PC-9 (cell line): ENCODE measurements around the gene SCART1. TPM values are rescaled to one million over a fixed set of nuclear protein-coding genes. Genes with fewer than 3 reads are reported as not detected.

Source experiments
- BruUV-seq: library from RNA; stranded (reverse); fragments of 400-500 nt; replicated peaks from 2 replicates; lab custom pipeline; 2021; lab: Mats Ljungman, UMichigan
- CTCF ChIA-PET: fragments of 300-600 bp; sonication (Branson Sonifier 250); formaldehyde crosslinking; loops from one replicate; lab custom pipeline; 2022; ENCODE audit warnings: antibody characterized with exemption; lab: Charles Lee
- POLR2A ChIA-PET: fragments of 300-600 bp; sonication (Branson Sonifier 250); formaldehyde crosslinking; loops from one replicate; lab custom pipeline; 2022; ENCODE audit warnings: antibody characterized with exemption; ENCODE audit not compliant: unreplicated experiment; lab: Charles Lee
- DNase-seq, 2 experiments: peaks; one replicate each; pipeline versions ENCODE4 v3.0.0 to v3.0.0-alpha.2; 2015 to 2022; ENCODE audit warnings: mixed read lengths in 1 of 2
- H2AFZ ChIP-seq: fragments of 200-600 bp; sonication (generic); 2 replicates; pipeline ENCODE4 v1.8.1; 2017; ENCODE audit warnings: antibody characterized with exemption
- H3F3A ChIP-seq: fragments of 200-600 bp; sonication (generic); 2 replicates; pipeline ENCODE4 v1.8.1; 2017; ENCODE audit warnings: antibody characterized with exemption, mild to moderate bottlenecking, low read depth; ENCODE audit not compliant: insufficient read depth
- H3K27ac ChIP-seq: fragments of 200-600 bp; sonication (generic); 2 replicates; pipeline ENCODE4 v1.6.1; 2016; ENCODE audit warnings: mixed run types
- H3K27me3 ChIP-seq: fragments of 200-600 bp; sonication (generic); 2 replicates; pipeline ENCODE4 v1.6.1; 2016; ENCODE audit warnings: low read depth, mixed run types; ENCODE audit not compliant: insufficient read depth
- H3K36me3 ChIP-seq: fragments of 200-600 bp; sonication (generic); 2 replicates; pipeline ENCODE4 v1.6.1; 2016; ENCODE audit warnings: low read depth, mixed run types
- H3K4me1 ChIP-seq: fragments of 200-600 bp; sonication (generic); replicated peaks from 2 replicates; pipeline ENCODE4 v1.6.1; 2016; ENCODE audit warnings: mixed run types; ENCODE audit not compliant: insufficient read depth
- H3K4me2 ChIP-seq: fragments of 200-600 bp; sonication (generic); 2 replicates; pipeline ENCODE4 v1.6.1; 2017; ENCODE audit warnings: mixed run types
- H3K4me3 ChIP-seq: fragments of 200-600 bp; sonication (generic); 2 replicates; pipeline ENCODE4 v1.6.1; 2016; ENCODE audit warnings: mixed run types
- H3K79me2 ChIP-seq: fragments of 200-600 bp; sonication (generic); 2 replicates; pipeline ENCODE4 v1.6.1; 2017; ENCODE audit warnings: low read depth, mixed run types
- H3K9me2 ChIP-seq: fragments of 200-600 bp; sonication (generic); 2 replicates; pipeline ENCODE4 v1.8.1; 2017; ENCODE audit warnings: mild to moderate bottlenecking; ENCODE audit not compliant: insufficient read depth
- H3K9me3 ChIP-seq: fragments of 200-600 bp; sonication (generic); 2 replicates; pipeline ENCODE4 v1.8.1; 2016; ENCODE audit warnings: low read depth; ENCODE audit not compliant: insufficient read depth
- H4K20me1 ChIP-seq: fragments of 200-600 bp; sonication (generic); 2 replicates; pipeline ENCODE4 v1.8.1; 2017; ENCODE audit not compliant: insufficient read depth
- CTCF ChIP-seq: fragments of 200-600 bp; sonication (generic); conservative IDR thresholded peaks from 2 replicates; pipeline ENCODE4 v1.6.1; 2017; ENCODE audit warnings: mixed run types, antibody characterized with exemption, mild to moderate bottlenecking, moderate library complexity
- EZH2 ChIP-seq: fragments of 200-600 bp; sonication (generic); IDR thresholded peaks from 2 replicates; pipeline ENCODE4 v1.8.0; 2017; ENCODE audit warnings: antibody characterized with exemption, low read depth
- intact Hi-C: fragments of 100-400 bp; cut with micrococcal nuclease; formaldehyde crosslinking; loops from one replicate; pipeline ENCODE4 v1.10.0; 2022; ENCODE audit not compliant: unreplicated experiment
- total RNA-seq: library from RNA; stranded (reverse); gene quantifications from 2 replicates; pipeline ENCODE4 v1.2.3, GENCODE V29; 2021

SCART1 gene
- total RNA-seq, 1 experiment from 2014 or later = 1.0 TPM

GRCh38 chr10:133444342-133445267, 9.1 kb upstream of the SCART1 start:
- Histone ChIP-seq H2AFZ (no peak overlapping the region), H3K4me3 (no peak overlapping the region), H3K36me3 (no peaks in the 10 kb centered on the region), H3K79me2 (no peaks in the 10 kb centered on the region), H3K4me2 (no peak overlapping the region), H3K27ac (no peak overlapping the region), H3K9me3 (no peaks in the 10 kb centered on the region), H3K9me2 (no peaks in the 10 kb centered on the region), H3K4me1 (no peaks in the 10 kb centered on the region), H3K27me3 (no peaks in the 10 kb centered on the region), H4K20me1 (no peaks in the 10 kb centered on the region), H3F3A (no peaks in the 10 kb centered on the region)
- intact Hi-C loops = no loop called here
- no TSS peak for BruUV-seq
- ChIA-PET POLR2A (no interaction called here), CTCF (no interaction called here)
- no peak for TF ChIP-seq CTCF
- no peak for TF ChIP-seq EZH2
- DNase-seq = no peak

- no peak for DNase-seq
- BruUV-seq = no TSS peak
- Histone ChIP-seq H3K4me2 (no peak overlapping the region), H4K20me1 (no peaks in the 10 kb centered on the region), H3K9me2 (no peaks in the 10 kb centered on the region), H3K36me3 (no peaks in the 10 kb centered on the region), H3K4me1 (no peaks in the 10 kb centered on the region), H3K27ac (no peak overlapping the region), H3K79me2 (no peaks in the 10 kb centered on the region), H3K27me3 (no peaks in the 10 kb centered on the region), H2AFZ (no peak overlapping the region), H3F3A (no peaks in the 10 kb centered on the region), H3K9me3 (no peaks in the 10 kb centered on the region), H3K4me3 (no peak overlapping the region)
- intact Hi-C loops = no loop called here
- TF ChIP-seq CTCF (no peak), EZH2 (no peak)
- CTCF ChIA-PET = no interaction called here
- POLR2A ChIA-PET = no interaction called here
These were observed 8.4 kb upstream of the SCART1 start for GRCh38 chr10:133445268-133445732.

GRCh38 chr10:133445751-133446708, 7.7 kb upstream of the SCART1 start:
- Histone ChIP-seq H3K4me1 (no peaks in the 10 kb centered on the region), H4K20me1 (no peaks in the 10 kb centered on the region), H3F3A (no peaks in the 10 kb centered on the region), H3K27me3 (no peaks in the 10 kb centered on the region), H3K9me3 (no peaks in the 10 kb centered on the region), H3K36me3 (no peaks in the 10 kb centered on the region), H3K9me2 (no peaks in the 10 kb centered on the region), H3K4me2 (no peak overlapping the region), H2AFZ (no peak overlapping the region), H3K79me2 (no peaks in the 10 kb centered on the region), H3K4me3 (no peak overlapping the region), H3K27ac (no peak overlapping the region)
- BruUV-seq = no TSS peak
- POLR2A ChIA-PET = no interaction called here
- CTCF ChIA-PET = no interaction called here
- intact Hi-C loops = no loop called here
- DNase-seq = no peak
- TF ChIP-seq CTCF (no peak), EZH2 (no peak)
